ENCODE data around the gene RITA1. TPM values are rescaled to one million over a fixed set of nuclear protein-coding genes. Genes with fewer than 3 reads are reported as not detected.
"Not testable (repeated sequence)": the region's sequence is repeated elsewhere in the genome, so short reads cannot be mapped to it uniquely, and the experiment has no call there.

RITA1 gene
- 24.3 and 33.0 TPM in 2 replicates for total RNA-seq

DNA sequence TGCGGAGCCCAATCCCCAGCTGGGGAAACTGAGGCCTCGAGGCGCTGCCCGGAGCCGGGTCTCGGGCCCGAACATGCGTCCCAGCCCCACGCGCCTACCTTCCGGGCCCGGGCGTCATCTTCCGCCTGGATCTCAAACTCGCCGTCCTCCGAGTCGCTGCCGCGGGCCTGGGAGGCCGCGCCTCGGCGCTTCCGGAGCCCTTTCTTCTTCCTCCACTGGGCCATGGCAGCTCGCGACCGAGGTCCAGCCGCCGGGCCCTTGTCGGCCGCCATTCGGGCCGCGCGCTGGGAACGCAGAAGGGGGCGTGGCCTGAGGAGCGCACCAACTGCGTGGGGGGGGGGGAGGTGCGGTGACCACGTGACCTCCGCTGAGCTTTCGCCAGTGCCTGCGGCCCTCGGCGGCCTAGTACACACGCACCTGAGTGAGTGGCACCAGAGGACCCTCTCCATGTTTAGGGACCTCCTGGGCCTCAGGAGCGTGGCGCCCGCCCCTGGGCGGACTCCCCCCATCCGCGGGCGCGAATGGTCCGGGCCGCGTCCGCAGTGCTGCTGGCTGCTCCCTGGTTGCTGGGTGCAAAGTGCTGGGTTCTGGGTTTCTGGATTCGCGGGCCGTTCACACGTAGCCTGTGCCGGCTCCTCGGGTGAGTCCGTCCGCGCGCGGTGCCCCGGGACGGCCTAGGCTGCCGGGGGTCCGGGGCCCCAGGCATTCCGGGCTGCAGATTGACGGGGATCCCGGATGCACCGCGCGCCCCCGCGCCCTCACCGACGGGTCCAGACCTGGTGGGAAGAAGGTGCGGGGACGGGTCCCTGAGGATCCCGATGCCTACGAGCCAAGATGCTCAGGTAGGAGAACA lies at the start of gene RITA1, which contains the start of gene DDX54:
RITA1 (plus strand) TSS at position 542 of the 853 bp plus-strand sequence. CDS start 1,026 bp downstream, outside the sequence.
DDX54 (minus strand) TSS at position 299 of the 853 bp plus-strand sequence; CDS start at position 272, 27 bp downstream.
- no peak for DNase-seq (ENCODE audit: extremely low read depth, low read depth, low spot score)

DNA sequence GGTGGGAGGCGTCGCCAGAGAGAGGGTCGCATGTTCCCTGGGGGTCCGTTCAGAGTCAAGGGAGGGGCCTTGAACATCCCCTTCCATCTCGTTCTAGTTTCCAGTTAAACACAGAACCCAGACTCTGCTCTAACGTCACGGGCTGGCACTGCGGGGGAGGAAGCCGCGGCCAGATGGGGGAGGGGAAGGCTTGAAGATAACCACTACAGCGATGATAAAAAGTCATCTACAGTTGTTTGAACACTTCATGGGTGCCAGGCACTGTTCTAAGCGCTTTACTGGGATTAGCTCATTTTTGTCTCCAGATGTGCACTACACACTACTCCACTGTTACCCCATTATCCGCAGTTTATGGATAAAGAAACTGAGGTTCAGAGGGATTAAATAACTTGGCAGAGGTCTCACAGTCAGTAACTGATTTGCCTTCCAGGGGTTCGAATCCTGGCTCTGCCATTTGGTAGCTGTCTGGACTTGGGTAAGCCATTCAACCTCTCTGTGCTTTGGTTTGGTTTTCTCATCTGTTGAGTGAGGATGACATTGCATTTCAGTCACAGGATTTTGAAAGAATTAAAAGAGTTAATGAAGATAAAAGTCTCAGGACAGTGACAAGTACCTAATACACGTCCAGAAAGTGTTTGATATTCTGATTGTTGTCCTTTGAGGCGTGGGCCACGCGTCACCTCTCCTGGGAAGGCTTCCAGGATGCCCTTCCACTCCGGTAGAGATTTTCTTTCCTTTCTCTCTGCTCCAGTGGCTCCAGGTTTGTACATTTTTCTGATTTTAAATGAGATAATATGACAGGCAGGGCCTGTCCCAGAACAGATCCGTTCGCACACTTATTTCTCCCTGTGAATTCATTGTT lies 49.2 kb upstream of the RITA1 start:
- DNase-seq (ENCODE audit: extremely low read depth, low read depth, low spot score): no peak

DNA sequence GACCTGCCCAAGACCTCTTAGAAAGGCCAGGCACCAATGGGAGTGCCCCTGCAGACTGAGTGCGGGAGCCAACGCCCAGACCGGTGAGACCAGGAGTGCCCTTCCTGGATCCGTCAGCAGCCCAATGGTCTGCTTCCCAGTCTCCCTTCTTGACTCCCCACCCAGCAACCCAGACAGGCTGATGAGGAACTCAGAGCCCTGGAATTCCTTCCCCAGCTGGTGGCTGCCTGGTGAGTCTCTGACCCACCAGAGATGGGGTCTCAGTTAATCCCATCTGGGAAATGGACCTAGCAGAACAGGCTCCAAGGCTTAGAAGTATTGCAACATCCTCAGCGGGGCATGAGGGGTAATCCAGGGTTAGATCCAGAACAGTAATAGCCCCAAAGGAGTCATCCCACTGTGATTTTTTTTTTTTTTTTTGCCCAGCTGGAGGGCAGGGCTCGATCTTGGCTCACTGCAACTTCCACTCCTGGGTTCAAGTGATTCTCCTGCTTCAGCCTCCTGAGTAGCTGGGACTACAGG lies 48.5 kb upstream of the RITA1 start:
- DNase-seq (ENCODE audit: extremely low read depth, low read depth, low spot score): no peak

GRCh38 chr12:113137861-113138783 lies 47.4 kb upstream of the RITA1 start:
- no peak for DNase-seq (ENCODE audit: extremely low read depth, low read depth, low spot score)

DNA sequence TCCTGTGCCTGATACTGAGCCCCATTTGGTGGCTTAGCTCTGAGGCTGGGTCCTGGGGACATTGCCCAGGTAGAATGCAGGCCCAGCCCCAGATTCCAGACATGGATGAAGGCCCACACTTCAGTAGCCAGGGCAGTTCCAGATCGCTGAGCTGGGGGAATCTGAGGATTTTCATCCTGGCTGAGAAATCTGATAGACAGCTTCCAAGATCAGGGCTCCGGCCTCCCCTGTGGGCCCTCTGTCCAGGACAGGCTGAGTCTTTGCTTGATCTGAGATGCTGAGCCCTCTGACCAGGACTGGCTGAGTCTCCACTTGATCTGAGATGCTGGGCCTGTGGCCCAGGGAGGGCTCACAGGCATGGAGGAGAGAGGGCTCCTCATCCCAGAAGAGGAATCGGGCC lies 46.7 kb upstream of the RITA1 start:
- no peak for DNase-seq (ENCODE audit: extremely low read depth, low read depth, low spot score)

- DNase-seq (ENCODE audit: extremely low read depth, low read depth, low spot score): no peak
Observed at GRCh38 chr12:113140706-113141105, 44.8 kb upstream of the RITA1 start.

DNA sequence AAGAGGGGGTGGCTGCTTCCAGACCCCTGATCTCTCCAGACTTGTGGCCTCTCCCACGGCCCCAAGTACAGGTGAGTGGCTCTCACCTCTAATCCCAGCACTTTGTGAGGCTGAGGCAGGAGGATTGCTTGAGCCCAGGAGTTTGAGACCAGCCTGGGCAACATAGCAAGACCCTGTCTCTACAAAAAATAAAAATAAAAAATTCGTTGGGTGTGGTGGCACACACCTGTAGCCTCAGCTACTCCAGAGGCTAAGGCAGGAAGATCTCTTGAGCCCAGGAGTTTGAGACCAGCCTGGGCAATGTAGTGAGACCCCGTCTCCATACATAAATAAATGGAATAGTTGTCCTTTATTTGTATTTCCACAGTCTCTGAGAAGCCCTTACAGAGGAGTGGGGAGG lies 43.8 kb upstream of the RITA1 start:
- not testable (repeated sequence) for DNase-seq (ENCODE audit: extremely low read depth, low read depth, low spot score)

DNA sequence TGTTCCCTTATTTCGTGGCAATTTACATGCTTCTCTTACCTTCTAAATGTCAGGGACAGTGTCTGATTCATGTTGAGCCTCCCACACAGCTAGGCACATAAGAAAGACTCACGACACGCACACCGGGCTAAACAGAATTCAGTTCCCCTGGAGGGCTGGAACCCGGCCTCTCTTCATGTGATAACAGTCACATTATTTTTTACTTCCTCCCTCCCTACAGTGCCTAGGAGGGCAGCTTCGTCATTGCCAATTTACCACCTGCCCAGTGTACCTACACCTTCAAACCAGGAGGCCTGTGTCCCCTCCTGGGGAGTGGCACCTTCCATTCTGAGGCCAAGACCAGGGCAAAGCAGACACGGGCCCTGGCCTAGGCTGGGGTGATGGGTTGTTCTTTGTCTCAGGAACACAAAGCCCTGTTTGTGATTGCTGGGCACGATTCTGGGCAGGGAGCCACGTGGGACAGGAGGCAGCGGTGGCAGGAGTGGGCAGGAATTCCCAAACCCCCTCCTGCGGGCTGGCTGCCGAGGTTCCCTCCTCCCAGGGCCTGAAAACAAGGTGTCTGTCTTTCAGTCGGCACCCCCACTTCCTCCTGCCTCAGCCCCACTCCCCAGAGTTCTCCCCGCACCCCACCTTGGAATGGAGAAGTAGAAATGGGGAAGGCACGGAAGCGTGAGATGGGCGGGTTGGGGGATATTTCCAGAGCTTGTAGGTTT lies 43.2 kb upstream of the RITA1 start:
- DNase-seq (ENCODE audit: extremely low read depth, low read depth, low spot score): no peak

- DNase-seq (ENCODE audit: extremely low read depth, low read depth, low spot score): no peak
Observed at GRCh38 chr12:113142886-113143332, 42.6 kb upstream of the RITA1 start.

DNA sequence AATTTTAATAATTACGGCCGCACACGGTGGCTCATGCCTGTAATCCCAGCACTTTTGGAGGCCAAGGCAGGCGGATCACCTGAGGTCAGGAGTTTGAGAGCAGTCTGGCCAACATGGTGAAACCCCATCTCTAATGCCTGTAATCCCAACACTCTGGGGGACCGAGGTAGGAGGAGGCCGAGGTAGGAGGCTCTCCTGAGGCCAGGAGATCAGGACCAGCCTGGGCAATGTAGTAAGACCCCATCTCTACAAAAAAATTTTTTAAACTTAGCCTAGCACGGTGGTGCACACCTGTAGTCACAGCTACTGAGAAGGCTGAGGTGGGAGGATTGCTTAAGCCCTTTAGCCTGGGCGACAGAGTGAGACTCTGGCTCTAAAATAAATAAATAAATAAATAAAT lies 41.6 kb upstream of the RITA1 start:
- no peak for DNase-seq (ENCODE audit: extremely low read depth, low read depth, low spot score)

DNA sequence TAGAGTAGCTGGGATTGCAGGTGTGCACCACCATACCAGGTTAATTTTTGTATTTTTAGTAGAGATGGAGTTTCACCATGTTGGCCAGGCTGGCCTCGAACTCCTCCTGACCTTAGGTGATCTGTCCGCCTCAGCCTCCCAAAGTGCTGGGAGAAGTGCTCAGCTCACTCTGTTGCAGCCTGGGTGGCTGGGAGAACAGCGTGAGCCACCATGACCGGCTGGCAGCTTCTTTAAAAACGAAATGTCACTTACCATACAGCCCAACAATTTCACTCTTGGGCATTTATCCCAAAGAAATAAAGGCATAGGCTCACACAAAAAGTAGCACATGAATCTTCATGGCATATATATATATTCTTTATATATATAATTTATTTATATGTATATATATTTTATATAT lies 40.7 kb upstream of the RITA1 start:
- no peak for DNase-seq (ENCODE audit: extremely low read depth, low read depth, low spot score)

GRCh38 chr12:113145720-113146551 lies 39.6 kb upstream of the RITA1 start:
- DNase-seq (ENCODE audit: extremely low read depth, low read depth, low spot score): no peak

GRCh38 chr12:113146999-113147398 lies 38.5 kb upstream of the RITA1 start:
- DNase-seq (ENCODE audit: extremely low read depth, low read depth, low spot score): no peak

GRCh38 chr12:113149361-113150150 lies 36.0 kb upstream of the RITA1 start, which contains the start of gene CFAP73:
CFAP73 (plus strand) TSS chr12:113149724; CDS start chr12:113149858, 134 bp downstream.
- no peak for DNase-seq (ENCODE audit: extremely low read depth, low read depth, low spot score)

DNA sequence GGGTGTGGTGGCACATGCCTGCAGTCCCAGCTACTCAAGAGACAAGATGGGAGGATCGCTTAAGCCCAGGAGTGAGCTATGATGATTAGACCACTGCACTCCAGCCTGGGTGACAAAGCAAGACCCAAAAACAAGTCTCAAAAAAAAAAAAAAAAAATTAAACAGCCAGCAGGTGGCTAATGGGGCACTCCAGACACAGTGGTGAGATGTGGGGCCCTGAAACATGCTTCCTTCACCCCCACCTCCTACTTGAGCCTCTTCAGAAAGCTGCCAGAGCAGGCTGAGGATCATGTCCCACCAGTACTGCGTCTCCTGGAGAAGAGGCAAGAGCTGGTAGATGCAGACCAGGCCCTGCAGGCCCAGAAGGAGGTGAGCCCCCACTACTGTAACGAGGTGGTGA lies 33.9 kb upstream of the RITA1 start:
- DNase-seq (ENCODE audit: extremely low read depth, low read depth, low spot score): no peak

DNA sequence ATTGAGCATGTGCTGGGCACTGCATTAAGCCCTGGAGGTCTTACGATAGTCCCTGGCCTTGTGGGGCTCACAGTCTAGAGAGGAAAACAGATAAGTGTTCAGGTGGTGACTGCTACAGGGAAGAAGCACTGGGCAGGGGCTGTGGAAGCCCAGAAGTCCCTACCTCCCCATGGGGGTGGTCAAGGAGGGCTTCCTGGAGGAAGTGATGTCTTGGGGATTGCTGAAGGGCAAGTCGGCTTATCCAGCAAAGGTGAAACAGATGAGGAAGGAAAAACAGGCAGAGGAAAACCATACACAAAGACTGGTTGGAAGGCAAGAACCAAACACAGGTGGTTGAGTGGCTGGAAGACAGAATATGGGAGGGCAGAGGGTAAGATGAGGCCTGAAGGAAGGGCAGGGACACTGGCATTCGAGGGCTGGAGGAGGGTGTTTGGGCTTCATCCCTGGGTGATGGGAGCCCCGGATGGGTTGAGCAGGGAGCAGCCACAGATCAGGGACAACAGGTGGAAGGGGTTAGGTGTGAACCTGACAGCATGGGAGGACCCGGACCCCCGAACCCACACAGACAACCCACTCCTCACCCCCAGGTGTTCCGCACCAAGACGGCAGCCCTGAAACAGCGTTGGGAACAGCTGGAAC lies 33.2 kb upstream of the RITA1 start:
- no peak for DNase-seq (ENCODE audit: extremely low read depth, low read depth, low spot score)
